ENCODE data around the gene OFD1. TPM values are rescaled to one million over a fixed set of nuclear protein-coding genes. Genes with fewer than 3 reads are reported as not detected.

OFD1 gene
- total RNA-seq, 1 donor from 2014 or later, result 10.6 TPM

- H3K27ac ChIP-seq (replicated peaks), result no peak overlapping the region
- peaks cover 3% of the 10 kb centered on the region for H3K36me3 ChIP-seq
- no peaks in the 10 kb centered on the region for H3K4me1 ChIP-seq
- DNase-seq, result no peak
- no peak overlapping the region for H3K4me3 ChIP-seq
- H3K9me3 ChIP-seq (replicated peaks), result no peaks in the 10 kb centered on the region
- TF ChIP-seq CTCF (IDR thresholded peaks at IDR 0.05; ENCODE audit: borderline replicate concordance), result no peak
- intact Hi-C loops (cut with micrococcal nuclease), result no loop called here
- H3K27me3 ChIP-seq (ENCODE audit: low read depth), result no peaks in the 10 kb centered on the region
Observed at GRCh38 chrX:13780868-13781427, 46.4 kb downstream of the OFD1 start.

- intact Hi-C loops (cut with micrococcal nuclease), result no loop called here
- Histone ChIP-seq H3K36me3 (no peaks in the 10 kb centered on the region), H3K27me3 (ENCODE audit: low read depth) (no peaks in the 10 kb centered on the region), H3K4me1 (no peaks in the 10 kb centered on the region), H3K27ac (replicated peaks) (no peak overlapping the region), H3K9me3 (replicated peaks) (no peaks in the 10 kb centered on the region), H3K4me3 (no peak overlapping the region)
- no peak for DNase-seq
- no peak for TF ChIP-seq CTCF (IDR thresholded peaks at IDR 0.05; ENCODE audit: borderline replicate concordance)
Observed at GRCh38 chrX:13786048-13786447, 51.5 kb downstream of the OFD1 start.

- intact Hi-C loops (cut with micrococcal nuclease), result no loop called here
- Histone ChIP-seq H3K27ac (replicated peaks) (peak overlapping the region; percentile 19), H3K9me3 (replicated peaks) (no peaks in the 10 kb centered on the region), H3K4me3 (no peak overlapping the region), H3K4me1 (no peaks in the 10 kb centered on the region), H3K27me3 (ENCODE audit: low read depth) (no peaks in the 10 kb centered on the region), H3K36me3 (no peaks in the 10 kb centered on the region)
- no peak for DNase-seq
- TF ChIP-seq CTCF (IDR thresholded peaks at IDR 0.05; ENCODE audit: borderline replicate concordance), result no peak
Observed at GRCh38 chrX:13790206-13791131, 55.9 kb downstream of the OFD1 start.

GRCh38 chrX:13791145-13791544 lies 56.6 kb downstream of the OFD1 start:
- H3K4me1 ChIP-seq, result no peaks in the 10 kb centered on the region
- no peaks in the 10 kb centered on the region for H3K9me3 ChIP-seq (replicated peaks)
- peak overlapping the region; percentile 19 for H3K27ac ChIP-seq (replicated peaks)
- no peak for TF ChIP-seq CTCF (IDR thresholded peaks at IDR 0.05; ENCODE audit: borderline replicate concordance)
- H3K36me3 ChIP-seq, result no peaks in the 10 kb centered on the region
- H3K4me3 ChIP-seq, result no peak overlapping the region
- DNase-seq, result no peak
- intact Hi-C loops (cut with micrococcal nuclease), result no loop called here
- no peaks in the 10 kb centered on the region for H3K27me3 ChIP-seq (ENCODE audit: low read depth)

- no peak for DNase-seq
- Histone ChIP-seq H3K4me3 (no peak overlapping the region), H3K36me3 (no peaks in the 10 kb centered on the region), H3K27ac (replicated peaks) (peak overlapping the region; percentile 19), H3K4me1 (no peaks in the 10 kb centered on the region), H3K9me3 (replicated peaks) (no peaks in the 10 kb centered on the region), H3K27me3 (ENCODE audit: low read depth) (no peaks in the 10 kb centered on the region)
- intact Hi-C loops (cut with micrococcal nuclease), result no loop called here
- TF ChIP-seq CTCF (IDR thresholded peaks at IDR 0.05; ENCODE audit: borderline replicate concordance), result no peak
Observed at GRCh38 chrX:13791559-13791958, 57.0 kb downstream of the OFD1 start.
